Activated CD8-positive, alpha-beta memory T cell treated with anti-CD3 and anti-CD28 coated beads, Interleukin-2, amount 50 U/mL, for 24 hours (primary cell): ENCODE measurements around the gene CHCHD6.

ENCODE experiments used
- DNase-seq: peaks from one replicate; pipeline ENCODE4 v3.0.0-alpha.2; 2020; ENCODE audit errors: extremely low read depth

The CHCHD6 gene

DNA sequence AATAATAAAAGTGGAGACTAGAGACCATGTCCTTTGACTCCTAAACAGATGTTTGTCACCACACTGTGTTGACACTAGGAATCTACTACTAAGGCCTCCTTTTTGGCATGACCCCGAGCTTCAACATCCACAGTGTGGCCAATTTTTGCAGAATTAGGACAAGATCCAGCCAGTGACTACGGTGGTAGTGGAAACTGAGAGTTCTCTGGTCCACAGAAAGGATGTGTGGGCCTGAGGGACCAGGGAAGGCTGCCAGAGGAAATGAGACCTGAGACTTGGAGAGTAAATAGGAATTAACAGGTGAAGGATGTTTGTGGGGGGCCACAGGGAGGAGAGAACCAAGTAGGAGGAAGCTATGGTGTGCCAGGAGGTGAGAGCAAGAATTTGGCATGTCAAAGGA is 122.7 kb downstream of the CHCHD6 start:
- DNase-seq = no peak

DNA sequence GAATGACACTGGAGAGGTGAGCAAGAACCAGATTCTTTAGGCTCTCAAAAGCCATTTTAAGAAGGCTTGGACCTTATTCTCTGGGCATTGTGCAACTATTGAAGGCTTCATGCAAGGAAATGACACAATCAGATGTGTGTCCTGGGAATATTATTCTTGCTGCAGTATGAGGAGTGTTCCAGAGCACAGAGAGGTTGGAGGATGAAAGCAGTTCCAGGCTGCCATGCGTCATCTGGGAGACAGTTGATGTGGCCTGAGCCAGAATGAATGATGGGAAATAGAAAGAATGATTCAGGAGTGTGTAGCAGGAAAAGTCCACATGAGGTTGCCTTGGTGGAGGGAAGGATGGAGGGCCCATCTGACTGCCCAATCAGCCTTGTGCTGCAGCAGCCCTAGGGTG is 123.1 kb downstream of the CHCHD6 start:
- no peak for DNase-seq

GRCh38 chr3:126828306-126828705 is 124.3 kb downstream of the CHCHD6 start:
- no peak for DNase-seq

- DNase-seq = no peak
Observed at GRCh38 chr3:126832933-126833332, 128.9 kb downstream of the CHCHD6 start.

GRCh38 chr3:126834596-126835471 is 130.8 kb downstream of the CHCHD6 start:
- no peak for DNase-seq

DNA sequence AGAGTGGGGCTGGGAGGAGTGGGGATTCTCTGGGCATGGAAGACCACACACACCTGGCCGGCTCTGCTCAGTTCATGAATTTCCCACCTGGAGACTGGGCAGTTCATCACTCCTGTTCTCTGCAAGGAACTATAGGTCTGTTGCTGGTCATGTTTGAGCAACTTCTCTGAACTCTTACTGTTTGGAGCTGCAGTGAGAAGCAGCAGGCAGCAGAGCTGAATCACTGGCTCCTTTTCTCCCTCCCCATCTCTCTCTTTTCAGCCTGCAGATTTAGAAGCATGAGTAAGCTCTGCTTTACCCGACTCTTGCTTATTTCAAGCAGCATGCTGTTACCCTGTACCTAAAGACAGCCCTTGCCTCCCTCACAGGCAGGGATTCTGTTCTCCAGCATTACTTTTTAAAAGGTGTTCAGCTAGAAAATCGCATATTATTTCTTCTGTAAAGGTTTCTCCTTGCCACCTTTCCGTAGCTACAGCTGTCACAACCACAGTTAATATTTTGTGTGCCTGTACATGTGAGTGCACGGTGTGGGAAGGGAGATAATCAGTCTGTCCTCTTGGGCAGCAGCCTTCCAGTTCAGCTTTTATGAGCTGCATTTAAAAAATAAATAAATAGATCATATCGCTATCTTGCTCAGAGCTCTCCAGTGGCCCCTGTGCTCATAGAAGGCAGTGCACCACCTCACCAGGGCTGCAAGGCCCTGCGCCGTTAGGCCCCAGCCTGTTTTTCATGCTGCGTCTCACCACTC is 131.6 kb downstream of the CHCHD6 start:
- no peak for DNase-seq

DNA sequence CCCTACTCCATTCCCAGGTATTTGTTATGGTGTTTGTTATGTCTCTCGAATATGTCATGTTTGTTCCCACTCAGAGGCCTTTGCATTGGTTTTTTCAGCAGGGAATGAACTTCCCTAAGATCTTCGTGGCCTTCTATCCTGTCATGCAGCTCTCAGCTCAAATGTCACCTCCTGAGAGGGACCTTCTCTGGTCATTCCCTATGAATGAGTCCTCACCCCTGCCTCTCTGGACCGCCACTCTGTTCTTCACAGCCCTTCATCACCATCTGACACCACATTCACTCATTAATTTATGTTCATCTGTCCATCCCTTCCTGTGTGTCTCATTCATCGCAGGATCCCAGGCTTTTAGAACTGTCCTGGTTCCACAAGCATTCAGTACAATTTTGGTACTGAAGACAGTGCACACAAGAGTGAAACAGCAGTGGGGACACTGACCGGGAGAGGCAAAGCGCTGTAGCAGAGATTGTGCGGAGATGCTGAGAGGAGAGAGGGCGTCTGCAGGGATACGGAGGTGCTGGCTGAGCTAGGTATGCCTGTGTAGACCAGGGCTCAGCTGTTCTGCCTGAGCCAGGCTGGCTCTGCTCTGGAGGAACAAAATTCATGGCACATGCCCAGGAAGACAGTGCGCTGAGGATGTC is 132.3 kb downstream of the CHCHD6 start:
- DNase-seq = no peak

DNA sequence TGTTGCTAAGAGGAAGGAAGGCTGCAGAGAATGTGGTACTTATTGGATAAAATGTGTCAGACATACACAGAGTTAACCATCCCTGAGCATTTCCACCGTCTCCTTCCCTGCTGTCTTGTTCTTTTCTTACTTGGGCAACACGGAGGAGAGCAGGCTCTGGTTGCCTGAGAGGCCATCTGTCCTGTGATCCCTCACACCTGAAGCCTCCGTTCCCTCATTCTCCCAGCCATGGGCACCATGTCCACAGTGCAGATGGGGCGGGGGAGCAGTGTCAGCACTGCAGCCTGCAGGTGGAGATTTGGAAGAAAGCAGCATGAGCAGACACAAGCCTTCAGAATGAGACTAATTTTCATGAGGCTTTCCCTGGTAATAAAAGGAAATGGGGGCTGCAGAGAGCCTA is 133.7 kb downstream of the CHCHD6 start:
- DNase-seq = no peak

DNA sequence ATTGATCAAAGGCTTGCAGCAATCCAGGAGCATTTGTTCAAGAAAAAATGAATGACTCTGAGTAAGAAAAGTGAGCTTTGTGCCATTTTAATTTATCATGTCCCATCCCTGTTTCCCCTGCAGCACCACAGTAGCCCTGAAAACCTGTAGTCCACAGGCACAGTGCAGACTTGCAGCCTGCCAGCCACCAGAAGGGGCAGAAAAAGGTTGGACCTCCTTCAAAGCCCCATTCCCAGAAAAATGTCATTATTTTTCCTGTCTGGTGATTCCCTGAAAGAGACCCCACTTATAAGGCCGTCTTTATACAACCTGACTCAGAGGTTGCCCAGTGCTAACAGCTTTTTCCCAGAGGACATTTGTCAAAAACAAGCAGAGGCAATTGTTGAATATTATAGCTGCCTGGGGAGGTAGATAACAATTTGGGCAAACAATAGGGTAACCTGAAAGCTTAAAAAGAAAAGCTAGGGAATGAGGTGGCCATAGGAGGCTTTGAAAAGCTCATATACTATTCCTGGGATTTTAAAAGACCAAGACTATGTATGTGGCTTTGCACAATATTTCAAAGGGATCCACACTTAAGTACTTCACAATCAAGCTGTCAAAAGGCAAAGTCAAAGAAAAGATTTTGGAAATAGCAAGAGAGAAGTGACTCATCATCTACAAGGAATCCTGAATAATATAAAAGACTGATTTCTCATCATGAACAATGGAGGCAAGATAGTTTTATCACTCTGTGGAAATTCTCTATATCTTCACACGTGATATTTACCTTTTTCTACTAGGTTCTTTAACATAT is 142.1 kb downstream of the CHCHD6 start:
- DNase-seq = no peak

DNA sequence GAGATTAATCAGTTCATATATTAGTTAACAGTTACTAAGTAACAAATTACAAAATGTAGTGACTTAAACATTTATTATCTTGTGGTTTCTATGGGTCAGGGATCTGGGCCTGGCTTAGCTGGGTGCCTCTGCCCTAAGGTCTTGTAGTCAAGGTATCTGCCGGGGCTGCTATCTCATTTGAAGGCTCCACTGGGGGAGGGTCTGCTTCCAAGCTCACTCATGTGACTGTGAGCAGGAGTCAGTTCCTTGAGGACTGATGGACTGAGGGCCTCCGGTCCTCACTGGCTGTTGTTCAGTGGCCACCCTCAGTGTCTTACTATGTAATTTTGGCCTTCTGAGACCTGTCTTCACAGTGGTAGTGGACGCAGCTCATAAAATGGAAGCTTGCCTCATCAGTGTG is 143.0 kb downstream of the CHCHD6 start:
- no peak for DNase-seq

DNA sequence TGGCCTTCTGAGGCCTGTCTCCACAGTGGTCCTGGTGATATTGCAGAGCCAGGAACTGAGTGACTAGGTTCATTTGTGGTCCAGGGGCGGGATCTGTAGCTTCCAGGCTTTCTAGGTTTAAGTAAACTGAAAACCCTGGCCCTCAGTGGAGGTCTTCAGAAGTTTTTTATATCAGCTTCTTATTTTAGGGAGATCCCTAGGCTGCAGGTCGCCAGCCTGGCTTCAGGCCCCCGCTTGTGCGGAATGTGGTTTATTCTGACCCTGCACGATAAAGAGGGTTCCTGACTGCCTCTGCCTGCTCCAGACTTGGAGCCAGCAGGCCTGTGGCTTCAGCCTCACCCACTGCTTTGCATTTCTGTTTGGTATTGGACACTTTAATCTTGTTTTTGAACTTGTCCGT is 145.0 kb downstream of the CHCHD6 start:
- no peak for DNase-seq

- DNase-seq = no peak
Observed at GRCh38 chr3:126849768-126850167, 145.7 kb downstream of the CHCHD6 start.

- DNase-seq = no peak
Observed at GRCh38 chr3:126850370-126851085, 146.5 kb downstream of the CHCHD6 start.

- DNase-seq = no peak
Observed at GRCh38 chr3:126851382-126851781, 147.3 kb downstream of the CHCHD6 start.

DNA sequence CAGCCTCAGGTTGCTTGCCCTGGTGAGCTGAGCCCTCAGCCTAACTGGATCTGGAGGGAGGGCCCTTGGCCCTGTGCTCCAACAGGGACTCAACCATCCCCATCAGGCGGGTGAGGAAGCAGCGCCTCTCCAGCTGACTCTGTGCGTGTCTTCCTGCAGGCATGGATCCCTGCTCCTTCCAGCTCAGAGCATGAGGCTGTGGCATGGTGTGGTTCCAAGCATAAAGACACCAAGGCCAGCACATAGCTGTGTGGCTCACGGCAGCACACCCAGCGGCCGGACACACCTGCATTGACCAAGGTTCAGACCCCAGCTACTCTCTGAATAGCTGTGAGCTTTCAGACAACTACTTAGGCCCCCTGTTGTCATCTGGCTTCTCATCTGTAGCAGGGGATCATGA is 147.9 kb downstream of the CHCHD6 start:
- no peak for DNase-seq

DNA sequence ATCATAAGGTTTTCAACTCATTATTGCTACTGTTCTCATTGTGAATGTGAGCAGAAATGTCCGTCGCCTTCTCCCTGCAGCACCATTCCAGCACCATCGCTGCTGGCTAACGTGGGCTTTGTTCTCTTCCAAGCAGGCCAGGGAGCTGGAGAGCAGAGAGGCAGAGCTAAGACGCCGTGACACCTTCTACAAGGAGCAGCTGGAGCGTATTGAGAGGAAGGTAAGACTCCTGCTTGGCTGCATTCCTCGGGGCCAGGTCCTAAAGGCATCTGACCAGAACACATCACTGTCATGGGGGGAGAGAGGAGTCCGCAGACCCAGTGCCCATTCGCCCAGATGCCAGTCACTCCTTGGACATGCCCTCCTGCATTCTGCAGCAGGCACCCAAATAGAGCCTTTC is 148.5 kb downstream of the CHCHD6 start:
- no peak for DNase-seq

DNA sequence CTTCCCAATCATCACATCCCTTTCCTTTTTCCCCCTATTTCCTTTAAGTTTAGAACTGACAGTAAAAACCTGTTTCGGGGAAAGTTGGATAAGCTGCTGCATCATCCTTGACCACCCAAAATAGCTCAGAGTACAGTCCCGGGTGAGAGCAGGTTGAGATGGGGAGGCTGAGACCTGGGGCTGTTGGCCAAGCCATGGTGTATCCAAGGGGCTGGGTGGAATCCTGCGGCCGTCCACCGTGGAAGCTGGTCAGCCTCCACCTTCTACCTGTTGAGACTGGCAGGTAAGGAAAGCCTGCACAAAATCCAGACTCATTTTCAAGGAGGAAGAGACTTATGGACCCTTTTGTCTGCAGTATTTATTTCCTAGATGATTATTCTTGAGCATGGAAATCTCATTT is 150.6 kb downstream of the CHCHD6 start:
- DNase-seq = no peak

GRCh38 chr3:126855374-126855773 is 151.3 kb downstream of the CHCHD6 start:
- no peak for DNase-seq

- DNase-seq = no peak
Observed at GRCh38 chr3:126857928-126858327, 153.9 kb downstream of the CHCHD6 start.

DNA sequence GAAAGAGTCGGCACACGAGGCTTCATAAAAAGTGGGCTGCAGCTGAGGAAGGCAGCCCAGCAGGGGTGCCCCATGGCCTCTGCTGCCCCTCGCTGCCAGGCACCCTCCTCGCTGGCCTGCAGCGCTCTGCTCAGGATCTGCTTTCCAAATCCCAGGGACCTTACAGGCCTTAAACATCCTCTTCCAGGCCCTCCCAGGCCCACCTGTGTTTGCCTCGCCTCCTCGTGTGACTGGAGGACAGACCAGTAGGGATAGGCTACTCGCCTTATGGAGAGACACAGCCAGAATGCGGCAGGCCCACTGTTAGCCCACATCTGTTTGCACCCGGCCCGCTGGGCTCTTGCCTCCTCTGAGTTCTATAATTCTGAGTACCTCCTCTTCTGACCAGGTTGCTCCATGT is 154.4 kb downstream of the CHCHD6 start:
- no peak for DNase-seq

DNA sequence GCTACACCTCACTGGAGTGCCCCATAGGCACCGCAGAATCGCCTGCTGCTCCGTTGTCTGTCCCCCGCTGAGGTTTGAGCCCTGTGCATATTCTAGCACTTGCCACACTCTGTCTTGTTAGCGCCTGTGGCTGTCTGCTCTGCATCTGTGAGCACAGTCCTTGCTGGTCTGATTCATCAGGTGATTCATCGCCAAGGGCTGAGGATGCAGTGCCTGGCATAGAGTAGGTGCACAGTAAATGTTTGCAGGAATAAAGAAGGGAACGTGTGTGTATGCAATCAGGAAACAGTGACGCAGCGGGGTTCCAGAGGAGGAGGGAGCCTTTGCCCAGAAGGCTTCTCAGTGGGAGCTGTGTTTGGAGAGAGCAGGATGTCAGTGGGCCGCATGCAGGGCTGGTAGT is 154.8 kb downstream of the CHCHD6 start:
- DNase-seq = no peak
